Measurements from ENCODE around the gene KBTBD8. TPM values are rescaled to one million over a fixed set of nuclear protein-coding genes. Genes with fewer than 3 reads are reported as not detected.

KBTBD8 gene, protein sequence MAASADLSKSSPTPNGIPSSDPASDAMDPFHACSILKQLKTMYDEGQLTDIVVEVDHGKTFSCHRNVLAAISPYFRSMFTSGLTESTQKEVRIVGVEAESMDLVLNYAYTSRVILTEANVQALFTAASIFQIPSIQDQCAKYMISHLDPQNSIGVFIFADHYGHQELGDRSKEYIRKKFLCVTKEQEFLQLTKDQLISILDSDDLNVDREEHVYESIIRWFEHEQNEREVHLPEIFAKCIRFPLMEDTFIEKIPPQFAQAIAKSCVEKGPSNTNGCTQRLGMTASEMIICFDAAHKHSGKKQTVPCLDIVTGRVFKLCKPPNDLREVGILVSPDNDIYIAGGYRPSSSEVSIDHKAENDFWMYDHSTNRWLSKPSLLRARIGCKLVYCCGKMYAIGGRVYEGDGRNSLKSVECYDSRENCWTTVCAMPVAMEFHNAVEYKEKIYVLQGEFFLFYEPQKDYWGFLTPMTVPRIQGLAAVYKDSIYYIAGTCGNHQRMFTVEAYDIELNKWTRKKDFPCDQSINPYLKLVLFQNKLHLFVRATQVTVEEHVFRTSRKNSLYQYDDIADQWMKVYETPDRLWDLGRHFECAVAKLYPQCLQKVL
- polyA plus RNA-seq (ENCODE audit: insufficient read length in 4 of 4), result 1 to 10 TPM; 1.3 to 1.6 (median 1.5) TPM

GRCh38 chr3:66998113-66998903, at the start of gene KBTBD8:
TSS of gene KBTBD8 (plus strand) at chr3:66998307. CDS start at chr3:66998356, 49 bp downstream.
- peak; percentile 95 to 98 (median 95) for DNase-seq (ENCODE audit: low read depth in 4 of 4, low spot score in 3 of 4)

- DNase-seq (ENCODE audit: low read depth in 4 of 4, low spot score in 3 of 4), result no peak
Measured at GRCh38 chr3:66948838-66949237, 49.3 kb upstream of the KBTBD8 start.

DNA sequence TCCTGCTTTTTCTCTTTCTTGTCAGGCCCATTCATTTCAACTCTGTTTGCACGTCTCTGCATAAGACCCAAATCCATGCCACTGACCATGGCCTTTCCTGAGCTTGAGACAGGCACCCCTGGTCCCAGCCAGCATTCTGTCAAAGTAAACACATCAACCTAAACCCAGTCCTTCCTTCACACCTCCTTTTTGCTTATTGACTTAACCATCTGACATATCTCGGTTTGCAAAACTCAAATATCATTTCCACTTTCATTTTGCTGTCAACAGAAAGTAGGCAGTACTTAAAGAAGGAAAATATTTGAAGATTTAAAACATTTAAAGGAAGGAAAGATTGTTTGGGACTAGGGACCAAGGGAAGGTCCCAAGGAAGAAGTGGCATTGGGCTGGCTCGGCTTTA, 48.2 kb upstream of the KBTBD8 start:
- no peak for DNase-seq (ENCODE audit: low read depth in 4 of 4, low spot score in 3 of 4)

GRCh38 chr3:66952357-66952756, 45.8 kb upstream of the KBTBD8 start:
- no peak for DNase-seq (ENCODE audit: low read depth in 4 of 4, low spot score in 3 of 4)

GRCh38 chr3:66953934-66954445, 44.1 kb upstream of the KBTBD8 start:
- no peak for DNase-seq (ENCODE audit: low read depth in 4 of 4, low spot score in 3 of 4)

DNA sequence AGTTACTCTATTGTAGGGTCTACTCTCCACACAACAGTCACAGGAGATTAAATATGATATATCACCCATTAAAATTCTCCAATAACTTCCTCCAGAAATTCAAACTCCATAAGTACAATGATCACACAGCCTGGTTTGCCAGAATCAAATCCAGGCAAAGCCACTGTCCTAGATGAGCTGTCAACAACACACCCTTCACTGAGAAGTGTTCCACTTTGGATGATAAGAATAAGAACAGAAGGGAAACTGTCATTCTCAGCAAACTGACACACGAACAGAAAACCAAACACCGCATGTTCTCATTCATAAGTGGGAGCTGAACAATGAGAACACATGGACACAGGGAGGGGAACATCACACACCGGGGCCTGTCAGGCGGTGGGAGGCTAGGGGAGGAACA, 41.4 kb upstream of the KBTBD8 start:
- no peak for DNase-seq (ENCODE audit: low read depth in 4 of 4, low spot score in 3 of 4)

- no peak for DNase-seq (ENCODE audit: low read depth in 4 of 4, low spot score in 3 of 4)
Measured at GRCh38 chr3:66957367-66957766, 40.7 kb upstream of the KBTBD8 start.

GRCh38 chr3:66958067-66958466, 40.0 kb upstream of the KBTBD8 start:
- DNase-seq (ENCODE audit: low read depth in 4 of 4, low spot score in 3 of 4), result no peak

DNA sequence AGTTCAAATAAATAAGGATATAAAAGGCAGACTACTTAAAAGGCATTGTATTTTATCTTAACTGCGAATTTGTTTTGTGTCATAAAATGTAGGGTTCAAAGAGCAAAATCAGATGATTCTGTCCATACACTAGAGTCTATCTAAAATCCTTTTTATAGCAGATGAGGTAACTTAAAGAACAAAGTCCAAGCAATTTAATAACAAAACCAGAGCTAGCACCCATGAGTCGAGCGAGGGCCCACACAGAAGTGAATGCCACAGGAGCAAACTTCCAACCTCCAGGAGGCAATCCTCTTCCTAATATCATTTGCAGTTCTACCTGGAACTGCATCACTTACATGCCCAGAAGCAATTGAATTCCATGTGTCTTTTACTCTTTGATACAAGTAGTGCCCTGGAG, 35.4 kb upstream of the KBTBD8 start:
- no peak for DNase-seq (ENCODE audit: low read depth in 4 of 4, low spot score in 3 of 4)

- no peak for DNase-seq (ENCODE audit: low read depth in 4 of 4, low spot score in 3 of 4)
Measured at GRCh38 chr3:66971245-66971644, 26.9 kb upstream of the KBTBD8 start.

DNA sequence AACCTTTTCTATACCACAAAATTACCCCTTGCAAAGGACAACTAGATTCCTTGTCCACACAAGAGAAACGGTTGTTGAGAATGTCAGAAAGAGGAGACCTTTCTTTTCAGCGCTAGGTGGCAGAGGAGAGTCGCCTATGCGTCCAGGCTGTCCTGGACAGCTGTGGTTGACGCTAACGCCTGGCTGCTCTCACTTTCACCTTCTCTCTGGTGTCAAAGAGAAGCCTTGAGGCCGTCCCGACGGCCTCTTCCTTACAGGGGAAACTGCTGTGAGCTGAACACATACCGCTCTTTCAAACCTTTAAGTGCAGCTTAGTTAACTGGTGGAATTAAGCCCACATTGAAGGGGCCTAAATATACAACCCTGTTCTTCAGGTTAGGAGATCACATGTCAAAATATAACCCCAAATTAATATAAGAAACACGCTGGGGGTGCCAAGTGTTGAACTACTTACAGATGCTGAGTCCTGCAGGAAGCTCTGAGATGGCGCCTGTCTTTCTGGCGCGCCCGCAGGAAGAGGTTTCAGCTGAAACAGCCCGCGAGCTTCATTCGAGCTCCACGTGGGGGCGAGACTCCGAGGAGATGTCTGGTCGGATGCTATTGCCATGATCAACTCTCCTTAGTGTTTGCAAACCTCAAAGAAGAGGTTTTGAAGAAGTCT, 26.1 kb upstream of the KBTBD8 start:
- DNase-seq (ENCODE audit: low read depth in 4 of 4, low spot score in 3 of 4), result peak; percentile 46 to 70 (median 58)

GRCh38 chr3:66980791-66981190, 17.3 kb upstream of the KBTBD8 start:
- DNase-seq (ENCODE audit: low read depth in 4 of 4, low spot score in 3 of 4), result no peak

DNA sequence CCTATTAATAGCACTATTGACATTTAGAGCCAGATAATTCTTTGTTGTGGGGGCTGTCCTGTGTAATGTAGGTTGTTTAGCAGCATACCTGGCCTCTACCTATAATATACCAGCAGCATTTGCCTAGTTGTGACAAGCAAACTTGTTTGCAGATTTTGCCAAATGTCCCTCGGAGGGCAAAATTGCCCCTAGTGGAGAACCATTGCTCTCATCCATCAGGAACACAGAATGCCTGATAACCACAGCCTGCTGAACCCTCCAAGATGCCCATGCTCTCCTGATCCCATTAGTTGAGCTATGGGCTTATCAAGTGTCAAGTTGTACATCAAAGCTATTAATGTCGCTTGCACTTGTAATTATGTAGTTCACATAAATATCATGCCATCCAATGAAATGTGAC, 15.0 kb upstream of the KBTBD8 start:
- no peak for DNase-seq (ENCODE audit: low read depth in 4 of 4, low spot score in 3 of 4)

- DNase-seq (ENCODE audit: low read depth in 4 of 4, low spot score in 3 of 4), result no peak
Measured at GRCh38 chr3:66985336-66985920, 12.7 kb upstream of the KBTBD8 start.

DNA sequence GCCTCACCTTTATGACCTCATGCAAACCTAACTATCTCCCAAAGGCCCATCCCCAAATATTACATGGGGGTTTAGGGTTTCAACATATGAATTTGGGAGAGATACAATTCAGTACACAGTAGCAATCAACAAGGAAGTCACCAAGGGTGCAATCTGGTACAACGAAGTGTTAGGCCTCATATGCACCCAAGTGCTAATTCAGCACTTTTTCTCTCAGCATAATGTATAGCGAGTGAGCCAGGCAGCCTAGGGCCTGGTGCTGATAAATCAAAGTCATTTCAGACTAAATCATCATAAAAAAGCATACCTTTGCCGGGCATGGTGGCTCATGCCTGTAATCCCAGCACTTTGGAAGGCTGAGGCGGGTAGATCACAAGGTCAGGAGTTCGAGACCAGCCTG, 11.7 kb upstream of the KBTBD8 start:
- no peak for DNase-seq (ENCODE audit: low read depth in 4 of 4, low spot score in 3 of 4)

DNA sequence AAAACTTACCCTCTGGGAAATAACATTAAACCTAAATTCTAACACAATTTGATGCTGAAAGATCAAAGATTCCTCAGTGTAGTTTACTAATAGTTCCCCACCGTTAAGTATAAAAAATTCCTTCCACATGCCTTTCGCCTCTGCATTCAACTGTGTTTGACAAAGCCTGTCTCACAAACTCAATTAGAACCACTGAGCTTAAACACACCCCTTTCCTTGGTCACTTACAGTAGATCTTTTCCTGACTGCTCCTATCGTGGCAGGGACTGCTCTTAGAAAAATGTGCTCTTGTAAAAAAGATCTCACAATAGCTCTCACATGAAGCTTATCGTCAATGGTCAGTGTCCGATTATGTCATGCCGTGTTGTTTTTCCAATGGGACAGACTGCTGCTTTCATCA, 8.9 kb upstream of the KBTBD8 start:
- DNase-seq (ENCODE audit: low read depth in 4 of 4, low spot score in 3 of 4), result no peak

GRCh38 chr3:66989860-66990696, 8.0 kb upstream of the KBTBD8 start:
- no peak for DNase-seq (ENCODE audit: low read depth in 4 of 4, low spot score in 3 of 4)

DNA sequence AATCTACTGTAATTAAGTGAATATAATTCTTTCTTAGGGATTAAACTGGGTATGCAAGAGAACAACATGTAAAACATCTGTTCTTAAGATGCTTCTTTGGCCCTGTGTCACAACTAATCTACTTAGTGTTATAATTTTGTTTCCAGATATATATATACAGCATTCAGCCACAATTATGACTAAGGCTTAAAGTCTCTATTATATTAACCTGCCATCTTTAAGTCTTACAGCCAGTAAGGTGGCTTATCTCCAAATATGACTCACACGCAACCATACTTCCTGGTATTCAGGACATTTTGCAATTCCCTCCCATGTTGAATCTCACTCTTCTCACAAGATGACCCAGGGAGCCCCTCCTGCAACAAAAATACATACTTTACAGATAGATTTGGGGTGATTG, 6.6 kb upstream of the KBTBD8 start:
- DNase-seq (ENCODE audit: low read depth in 4 of 4, low spot score in 3 of 4), result no peak

GRCh38 chr3:66993082-66993481, 5.0 kb upstream of the KBTBD8 start:
- DNase-seq (ENCODE audit: low read depth in 4 of 4, low spot score in 3 of 4), result no peak

Measured in left renal pelvis (tissue), 4 donors.